ENCODE measurements around the gene THTPA. TPM values are rescaled to one million over a fixed set of nuclear protein-coding genes. Genes with fewer than 3 reads are reported as not detected.

THTPA gene
- total and polyA plus RNA-seq, 10 donors = 4.5 to 25.4 (median 17.8) TPM

DNA sequence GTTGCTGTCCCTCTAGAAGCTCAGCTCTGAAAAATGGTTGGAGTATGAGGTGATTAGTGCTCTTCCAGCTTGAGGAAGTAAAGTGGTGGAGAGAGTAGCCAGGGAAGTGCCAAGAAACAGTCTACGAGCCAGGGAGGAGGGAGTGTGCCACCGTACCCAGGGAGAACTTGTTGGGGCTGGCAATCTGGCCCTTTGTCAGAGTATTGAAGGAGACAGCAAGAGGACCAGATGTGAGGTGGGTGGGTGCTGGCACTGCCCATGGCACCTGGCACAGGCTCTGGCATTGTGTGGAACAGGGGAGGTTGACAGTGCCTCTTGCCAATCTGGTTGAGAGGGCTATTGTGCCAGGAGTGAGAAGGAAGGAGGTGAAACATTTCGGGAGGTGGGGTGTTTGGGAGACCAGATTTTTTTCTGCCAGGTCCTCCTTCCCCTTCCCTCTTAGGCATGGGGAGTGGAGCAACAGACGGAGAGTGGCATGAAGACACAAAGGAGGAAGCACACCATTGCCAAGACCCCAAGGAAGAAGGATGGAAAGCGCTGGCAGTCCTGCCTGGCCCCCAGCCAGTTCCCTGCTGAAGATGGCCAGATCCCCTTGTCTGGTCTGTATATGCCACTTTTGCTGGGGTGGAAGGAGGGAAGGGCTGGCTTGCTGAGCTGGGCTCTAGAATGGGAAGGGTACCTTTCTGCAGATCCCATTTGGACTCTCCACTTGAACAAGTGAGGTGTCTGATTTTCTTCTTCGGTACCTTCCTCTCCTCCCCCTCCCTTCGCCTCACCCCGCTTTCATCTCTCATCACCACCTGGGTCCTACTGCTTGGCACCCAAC is 42.0 kb upstream of the THTPA start:
- no peak overlapping the region for H3K27ac ChIP-seq
- no peaks in the 10 kb centered on the region for H3K27me3 ChIP-seq (replicated peaks in 1 of 7)
- H3K9me3 ChIP-seq = no peaks in the 10 kb centered on the region
- H3K36me3 ChIP-seq = peaks cover 0 to 12% (median 2%) of the 10 kb centered on the region in 6 donors
- peaks cover 0 to 9% (median 0%) of the 10 kb centered on the region in 6 donors for H3K4me1 ChIP-seq
- DNase-seq = no peak
- TF ChIP-seq POLR2AphosphoS5 (IDR thresholded peaks at IDR 0.05) = no peak
- TF ChIP-seq, protein P1, sequence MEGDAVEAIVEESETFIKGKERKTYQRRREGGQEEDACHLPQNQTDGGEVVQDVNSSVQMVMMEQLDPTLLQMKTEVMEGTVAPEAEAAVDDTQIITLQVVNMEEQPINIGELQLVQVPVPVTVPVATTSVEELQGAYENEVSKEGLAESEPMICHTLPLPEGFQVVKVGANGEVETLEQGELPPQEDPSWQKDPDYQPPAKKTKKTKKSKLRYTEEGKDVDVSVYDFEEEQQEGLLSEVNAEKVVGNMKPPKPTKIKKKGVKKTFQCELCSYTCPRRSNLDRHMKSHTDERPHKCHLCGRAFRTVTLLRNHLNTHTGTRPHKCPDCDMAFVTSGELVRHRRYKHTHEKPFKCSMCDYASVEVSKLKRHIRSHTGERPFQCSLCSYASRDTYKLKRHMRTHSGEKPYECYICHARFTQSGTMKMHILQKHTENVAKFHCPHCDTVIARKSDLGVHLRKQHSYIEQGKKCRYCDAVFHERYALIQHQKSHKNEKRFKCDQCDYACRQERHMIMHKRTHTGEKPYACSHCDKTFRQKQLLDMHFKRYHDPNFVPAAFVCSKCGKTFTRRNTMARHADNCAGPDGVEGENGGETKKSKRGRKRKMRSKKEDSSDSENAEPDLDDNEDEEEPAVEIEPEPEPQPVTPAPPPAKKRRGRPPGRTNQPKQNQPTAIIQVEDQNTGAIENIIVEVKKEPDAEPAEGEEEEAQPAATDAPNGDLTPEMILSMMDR (IDR thresholded peaks at IDR 0.05 in 8 of 11, conservative IDR thresholded peaks at IDR 0.05 in 3 of 11) = no peak
- no peak for TF ChIP-seq POLR2A (IDR thresholded peaks at IDR 0.05)
- H3K4me3 ChIP-seq = no peak overlapping the region
- WGBS, 5 donors = 82 to 89% (median 87%) methylated on average over 8 of the region's 8 CpGs
- intact Hi-C loops (cut with DNase I; ENCODE audit: low total_unique reads) = no loop called here

DNA sequence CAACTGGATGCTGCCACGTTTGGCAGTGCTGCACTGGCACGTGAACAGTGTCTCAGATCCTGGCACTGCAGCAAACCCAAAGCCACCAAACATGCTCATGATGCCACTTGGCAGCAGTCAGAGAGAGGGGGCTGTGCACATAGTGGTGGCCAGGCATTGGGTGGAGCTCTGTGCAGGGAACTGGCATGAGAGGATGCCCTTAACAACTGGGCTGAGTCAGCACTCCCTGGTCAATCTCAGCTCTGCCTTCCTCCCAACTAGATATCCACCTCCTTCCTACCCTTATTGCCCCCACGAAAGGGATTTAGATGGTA is 41.5 kb upstream of the THTPA start:
- DNase-seq = no peak
- intact Hi-C loops (cut with DNase I; ENCODE audit: low total_unique reads) = no loop called here
- TF ChIP-seq POLR2AphosphoS5 (IDR thresholded peaks at IDR 0.05) (no peak), POLR2A (IDR thresholded peaks at IDR 0.05) (no peak)
- TF ChIP-seq, protein P1 (IDR thresholded peaks at IDR 0.05 in 8 of 11, conservative IDR thresholded peaks at IDR 0.05 in 3 of 11) = no peak
- no peak overlapping the region for H3K4me3 ChIP-seq
- WGBS, 5 donors = 71 to 84% (median 82%) methylated on average over 3 of the region's 3 CpGs
- no peak overlapping the region for H3K27ac ChIP-seq
- H3K9me3 ChIP-seq = no peaks in the 10 kb centered on the region
- H3K36me3 ChIP-seq = peaks cover 0 to 6% (median 0%) of the 10 kb centered on the region in 6 donors
- H3K4me1 ChIP-seq = peaks cover 0 to 9% (median 0%) of the 10 kb centered on the region in 6 donors
- H3K27me3 ChIP-seq (replicated peaks in 1 of 7) = no peaks in the 10 kb centered on the region

DNA sequence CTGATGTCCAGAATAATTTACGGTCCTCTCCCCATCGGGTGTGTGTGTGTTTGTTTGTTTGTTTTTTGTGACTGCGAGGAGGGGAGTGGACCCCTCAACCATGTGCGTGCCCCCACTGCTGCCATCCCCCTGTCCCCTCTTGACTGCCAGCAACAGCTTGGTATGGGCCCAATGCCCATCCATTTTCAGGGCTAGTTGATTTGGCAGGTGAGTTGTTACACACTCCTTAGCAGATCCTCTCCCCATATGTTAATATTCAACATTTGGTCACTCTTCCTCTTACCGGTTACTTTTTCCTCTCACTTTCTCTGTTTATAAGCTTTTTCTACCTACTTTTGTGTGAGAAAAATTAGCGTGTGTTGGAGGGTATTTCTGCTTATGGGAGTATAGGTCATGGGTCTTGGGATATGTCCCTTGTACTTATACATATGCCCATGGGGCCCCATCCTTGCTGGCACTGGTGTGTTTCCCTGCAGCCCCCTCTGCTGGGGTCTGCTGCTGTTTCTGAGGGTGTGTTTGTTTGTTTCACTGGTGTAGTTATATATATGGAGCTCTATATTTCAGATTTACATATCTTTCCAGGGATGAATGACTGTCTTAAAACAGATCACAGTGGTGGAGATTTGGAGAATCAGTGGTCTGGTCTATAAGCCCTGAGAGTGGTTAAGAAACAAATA is 38.3 kb upstream of the THTPA start:
- Histone ChIP-seq H3K27ac (no peak overlapping the region), H3K36me3 (peaks cover 0 to 6% (median 0%) of the 10 kb centered on the region in 6 donors), H3K27me3 (replicated peaks in 1 of 7) (no peaks in the 10 kb centered on the region), H3K9me3 (no peaks in the 10 kb centered on the region), H3K4me3 (no peak overlapping the region), H3K4me1 (peaks cover 0 to 5% (median 0%) of the 10 kb centered on the region in 6 donors)
- intact Hi-C loops (cut with DNase I; ENCODE audit: low total_unique reads) = no loop called here
- DNase-seq = no peak
- TF ChIP-seq POLR2A (IDR thresholded peaks at IDR 0.05) (no peak), POLR2AphosphoS5 (IDR thresholded peaks at IDR 0.05) (no peak)
- TF ChIP-seq, protein P1 (IDR thresholded peaks at IDR 0.05 in 8 of 11, conservative IDR thresholded peaks at IDR 0.05 in 3 of 11) = no peak
- WGBS, 5 donors = 76 to 86% (median 79%) methylated on average over 6 of the region's 6 CpGs

DNA sequence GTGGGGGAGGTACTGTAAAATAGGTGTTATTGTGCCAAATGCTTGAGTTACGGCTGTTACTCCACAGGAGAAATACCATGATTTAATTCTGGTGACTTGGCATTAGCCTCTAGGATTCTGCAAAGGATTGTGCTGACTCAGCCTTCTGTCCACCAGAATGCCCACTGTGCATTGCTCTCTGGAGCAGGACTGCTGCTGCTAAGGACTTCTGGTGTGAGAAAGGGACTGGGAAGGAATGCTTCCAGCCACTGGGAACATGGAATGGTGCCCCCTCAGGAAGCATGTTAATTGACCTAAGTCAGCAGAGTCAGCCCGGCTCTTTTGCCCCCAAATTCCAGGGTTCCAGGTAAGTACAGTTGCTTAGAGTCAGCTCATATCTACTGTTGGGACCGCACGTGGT is 37.4 kb upstream of the THTPA start:
- H3K27ac ChIP-seq = no peak overlapping the region
- whole genome bisulfite sequencing, 5 donors = 79 to 92% (median 86%) methylated on average over 4 of the region's 4 CpGs
- no peak overlapping the region for H3K4me3 ChIP-seq
- H3K36me3 ChIP-seq = peaks cover 0 to 6% (median 0%) of the 10 kb centered on the region in 6 donors
- peaks cover 0 to 5% (median 0%) of the 10 kb centered on the region in 6 donors for H3K4me1 ChIP-seq
- no peaks in the 10 kb centered on the region for H3K27me3 ChIP-seq (replicated peaks in 1 of 7)
- intact Hi-C loops (cut with DNase I; ENCODE audit: low total_unique reads) = no loop called here
- no peak for DNase-seq
- TF ChIP-seq POLR2A (IDR thresholded peaks at IDR 0.05) (no peak), POLR2AphosphoS5 (IDR thresholded peaks at IDR 0.05) (no peak)
- TF ChIP-seq, protein P1 (IDR thresholded peaks at IDR 0.05 in 8 of 11, conservative IDR thresholded peaks at IDR 0.05 in 3 of 11) = no peak
- H3K9me3 ChIP-seq = no peaks in the 10 kb centered on the region

Measured in spleen (tissue), 11 donors.